ENCODE measurements around the gene GALR3.

DNA sequence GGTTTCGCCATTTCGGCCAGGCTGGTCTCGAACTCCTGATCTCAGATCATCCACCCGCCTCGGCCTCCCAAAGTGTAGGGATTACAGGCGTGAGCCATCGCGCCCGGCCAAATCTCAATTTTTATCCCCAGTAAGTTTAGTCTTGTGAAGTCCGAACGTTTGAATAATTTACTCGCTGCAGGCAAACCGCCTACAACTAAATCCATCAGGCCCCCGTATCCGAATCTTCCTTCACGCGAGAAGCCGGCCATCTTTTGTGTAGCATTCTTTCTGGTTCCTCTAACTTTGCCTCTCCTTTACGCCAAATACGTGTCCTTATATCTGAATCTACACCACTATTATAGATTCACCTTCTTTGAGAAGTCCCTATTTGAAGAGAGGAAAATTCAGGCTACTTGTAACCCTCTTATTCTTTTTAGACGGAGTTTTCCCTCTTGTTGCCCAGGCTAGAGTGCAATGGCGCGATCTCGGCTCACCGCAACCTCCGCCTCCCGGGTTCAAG is 25.5 kb downstream of the GALR3 start:
- TF ChIP-seq, protein P1, sequence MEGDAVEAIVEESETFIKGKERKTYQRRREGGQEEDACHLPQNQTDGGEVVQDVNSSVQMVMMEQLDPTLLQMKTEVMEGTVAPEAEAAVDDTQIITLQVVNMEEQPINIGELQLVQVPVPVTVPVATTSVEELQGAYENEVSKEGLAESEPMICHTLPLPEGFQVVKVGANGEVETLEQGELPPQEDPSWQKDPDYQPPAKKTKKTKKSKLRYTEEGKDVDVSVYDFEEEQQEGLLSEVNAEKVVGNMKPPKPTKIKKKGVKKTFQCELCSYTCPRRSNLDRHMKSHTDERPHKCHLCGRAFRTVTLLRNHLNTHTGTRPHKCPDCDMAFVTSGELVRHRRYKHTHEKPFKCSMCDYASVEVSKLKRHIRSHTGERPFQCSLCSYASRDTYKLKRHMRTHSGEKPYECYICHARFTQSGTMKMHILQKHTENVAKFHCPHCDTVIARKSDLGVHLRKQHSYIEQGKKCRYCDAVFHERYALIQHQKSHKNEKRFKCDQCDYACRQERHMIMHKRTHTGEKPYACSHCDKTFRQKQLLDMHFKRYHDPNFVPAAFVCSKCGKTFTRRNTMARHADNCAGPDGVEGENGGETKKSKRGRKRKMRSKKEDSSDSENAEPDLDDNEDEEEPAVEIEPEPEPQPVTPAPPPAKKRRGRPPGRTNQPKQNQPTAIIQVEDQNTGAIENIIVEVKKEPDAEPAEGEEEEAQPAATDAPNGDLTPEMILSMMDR (IDR thresholded peaks at IDR 0.05; ENCODE audit: low read depth, low read length) = no peak
- TF ChIP-seq POLR2A (IDR thresholded peaks at IDR 0.05; ENCODE audit: extremely low read depth, insufficient read length) (no peak), MYC (IDR thresholded peaks at IDR 0.05; ENCODE audit: low read depth, low read length) (no peak)
- TF ChIP-seq, protein P2, sequence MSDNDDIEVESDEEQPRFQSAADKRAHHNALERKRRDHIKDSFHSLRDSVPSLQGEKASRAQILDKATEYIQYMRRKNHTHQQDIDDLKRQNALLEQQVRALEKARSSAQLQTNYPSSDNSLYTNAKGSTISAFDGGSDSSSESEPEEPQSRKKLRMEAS (IDR thresholded peaks at IDR 0.05; ENCODE audit: low read depth, low read length) = no peak

Data from NB4 (cell line).